GM19099 (cell line): ENCODE results near the gene CMTM5.

Experiments used
- POLR2A ChIP-seq: IDR thresholded peaks from 3 replicates; pipeline ENCODE4 v1.6.1; 2011; ENCODE audit warnings: low read depth; ENCODE audit not compliant: insufficient read length; ENCODE audit errors: extremely low read depth

Gene CMTM5

DNA sequence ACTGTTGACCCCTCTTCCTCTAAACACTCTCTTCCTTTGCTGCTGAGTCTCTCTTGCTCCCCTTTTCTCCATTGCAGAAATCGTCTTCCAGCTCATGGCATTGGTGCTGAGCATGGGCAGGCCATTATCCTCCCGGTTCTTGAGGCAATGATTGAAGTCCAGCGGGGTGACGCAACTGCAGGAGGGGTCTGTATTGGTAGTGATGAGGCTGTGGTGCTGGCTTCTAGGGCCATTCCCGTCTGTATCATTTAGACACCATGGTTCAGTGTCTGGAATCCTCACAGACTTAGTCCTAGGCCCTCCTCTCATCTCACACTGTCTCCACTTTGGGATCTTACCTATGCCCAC lies 23.4 kb upstream of the CMTM5 start:
- no peak for TF ChIP-seq POLR2A

GRCh38 chr14:23354990-23355389 lies 21.9 kb upstream of the CMTM5 start:
- no peak for TF ChIP-seq POLR2A

DNA sequence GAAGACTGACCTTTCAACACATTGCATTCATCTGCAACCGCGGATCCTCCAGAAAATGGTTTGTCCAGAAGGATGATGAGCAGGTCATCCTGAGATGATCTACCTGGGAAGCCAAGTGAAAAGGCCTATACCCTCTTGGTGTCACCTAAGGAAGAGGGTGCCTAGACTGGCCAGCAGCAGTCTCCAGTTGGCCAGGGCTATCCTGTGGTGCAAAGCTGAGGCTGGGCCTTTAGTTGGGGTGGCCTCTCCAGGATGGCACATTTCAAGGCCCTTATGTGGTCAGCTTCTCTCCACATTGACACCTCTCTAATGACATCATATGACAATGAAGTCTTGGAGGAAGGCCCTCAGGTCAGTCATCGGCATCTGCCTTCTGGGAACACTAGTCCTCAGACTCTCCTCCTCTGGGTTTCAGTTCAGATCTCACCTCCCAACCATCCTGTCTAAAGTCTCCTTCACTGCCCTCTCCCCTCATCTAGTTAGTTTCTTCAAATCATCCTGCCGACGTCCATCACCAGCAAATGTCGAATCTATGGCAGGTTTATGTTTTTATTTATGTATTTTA lies 20.9 kb upstream of the CMTM5 start:
- no peak for TF ChIP-seq POLR2A

DNA sequence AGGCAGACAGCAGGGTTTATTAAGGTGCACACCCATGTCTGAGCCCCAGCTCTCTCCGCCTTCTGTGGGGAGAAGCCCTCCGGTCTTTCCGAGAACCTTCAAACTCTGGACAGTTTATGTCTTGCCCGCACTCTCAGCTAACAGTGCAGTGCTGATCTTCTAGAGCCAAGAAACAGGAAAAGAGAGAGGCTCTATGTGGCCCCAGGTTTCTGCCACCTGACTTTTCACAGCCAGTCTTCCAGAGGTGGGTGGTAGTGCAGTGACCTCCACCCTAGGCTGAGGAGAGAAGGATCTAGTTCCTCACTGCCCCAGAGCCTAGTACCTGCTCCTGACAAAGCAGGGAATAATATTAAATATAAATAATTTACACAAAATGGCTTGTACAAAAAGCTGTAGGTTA lies 20.2 kb upstream of the CMTM5 start:
- no peak for TF ChIP-seq POLR2A

GRCh38 chr14:23357261-23357660 lies 19.6 kb upstream of the CMTM5 start:
- TF ChIP-seq POLR2A, result no peak

GRCh38 chr14:23358042-23358441 lies 18.8 kb upstream of the CMTM5 start:
- TF ChIP-seq POLR2A, result no peak

DNA sequence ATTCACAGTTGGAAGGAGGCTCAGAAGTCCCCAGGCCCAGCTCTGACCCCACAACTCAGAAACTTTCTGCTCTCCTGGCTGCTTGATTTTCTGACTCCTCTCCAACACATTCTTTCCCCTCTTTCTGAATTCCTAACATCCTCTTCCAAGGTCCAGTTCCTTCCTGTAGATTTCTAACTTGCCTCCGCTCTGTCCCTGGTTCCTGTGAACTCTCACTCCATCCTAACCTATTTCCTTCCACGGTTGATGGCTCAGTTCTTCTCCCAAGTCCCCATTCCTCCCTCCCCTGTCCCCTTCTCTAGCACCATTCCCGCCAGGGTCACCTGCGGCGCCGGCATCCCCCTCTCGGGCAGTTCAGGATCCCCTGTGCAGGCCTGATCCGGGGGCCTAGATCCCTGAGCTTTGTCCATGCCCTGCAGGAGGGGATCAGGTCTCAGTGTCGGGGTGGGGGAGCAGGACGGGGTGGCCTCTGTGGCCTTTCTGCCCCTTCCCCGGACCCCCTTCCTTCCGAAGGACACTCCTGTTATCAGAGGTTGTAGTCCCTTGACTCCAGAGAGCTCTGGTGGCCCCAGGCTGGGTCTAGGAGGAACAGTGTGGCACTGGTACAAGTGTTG lies 18.2 kb upstream of the CMTM5 start:
- TF ChIP-seq POLR2A, result no peak

- TF ChIP-seq POLR2A, result no peak
Observed at GRCh38 chr14:23359167-23359626, 17.6 kb upstream of the CMTM5 start.

- no peak for TF ChIP-seq POLR2A
Observed at GRCh38 chr14:23359722-23360447, 17.0 kb upstream of the CMTM5 start.

GRCh38 chr14:23360496-23360895 lies 16.4 kb upstream of the CMTM5 start:
- TF ChIP-seq POLR2A, result no peak

GRCh38 chr14:23361320-23361719 lies 15.5 kb upstream of the CMTM5 start:
- no peak for TF ChIP-seq POLR2A

DNA sequence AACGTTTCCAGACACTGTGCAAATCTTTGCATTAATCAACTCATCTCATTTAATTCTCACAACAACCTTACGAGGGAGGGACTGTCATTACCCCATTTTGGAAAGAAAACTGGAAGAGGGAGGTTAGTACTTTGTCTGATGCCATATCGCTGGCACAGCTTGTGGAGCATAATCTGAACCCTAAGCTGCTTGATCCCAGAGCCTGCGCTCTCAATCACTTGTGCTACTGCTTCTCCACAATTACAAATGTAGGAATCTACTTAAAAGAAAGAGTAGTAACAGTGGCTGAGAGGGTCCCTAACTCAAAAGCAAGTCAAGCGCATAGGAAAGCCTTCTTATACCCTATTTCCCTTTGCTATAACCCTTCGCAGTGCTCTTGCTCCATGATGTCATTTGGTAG lies 15.1 kb upstream of the CMTM5 start:
- no peak for TF ChIP-seq POLR2A

DNA sequence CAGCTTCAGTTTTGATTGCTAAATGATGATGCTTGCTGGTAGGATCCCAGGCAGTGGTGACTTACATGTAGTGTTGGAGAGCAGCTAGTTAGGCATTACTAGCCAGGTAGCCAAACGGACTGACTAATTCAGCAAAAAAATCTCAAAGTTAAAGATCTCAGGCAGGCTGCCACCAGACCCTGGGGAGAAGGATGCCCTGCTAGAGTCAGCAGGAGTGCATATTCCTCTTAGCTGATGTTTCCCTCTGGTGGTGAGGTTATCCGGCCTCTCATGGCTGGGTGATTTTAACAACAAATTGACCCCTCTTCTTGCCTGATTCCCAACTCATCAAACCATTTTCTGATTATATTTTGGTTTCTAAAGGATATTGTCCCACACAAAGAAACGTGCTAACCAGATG lies 14.6 kb upstream of the CMTM5 start:
- no peak for TF ChIP-seq POLR2A

GRCh38 chr14:23364164-23365035 lies 12.4 kb upstream of the CMTM5 start:
- TF ChIP-seq POLR2A, result no peak

DNA sequence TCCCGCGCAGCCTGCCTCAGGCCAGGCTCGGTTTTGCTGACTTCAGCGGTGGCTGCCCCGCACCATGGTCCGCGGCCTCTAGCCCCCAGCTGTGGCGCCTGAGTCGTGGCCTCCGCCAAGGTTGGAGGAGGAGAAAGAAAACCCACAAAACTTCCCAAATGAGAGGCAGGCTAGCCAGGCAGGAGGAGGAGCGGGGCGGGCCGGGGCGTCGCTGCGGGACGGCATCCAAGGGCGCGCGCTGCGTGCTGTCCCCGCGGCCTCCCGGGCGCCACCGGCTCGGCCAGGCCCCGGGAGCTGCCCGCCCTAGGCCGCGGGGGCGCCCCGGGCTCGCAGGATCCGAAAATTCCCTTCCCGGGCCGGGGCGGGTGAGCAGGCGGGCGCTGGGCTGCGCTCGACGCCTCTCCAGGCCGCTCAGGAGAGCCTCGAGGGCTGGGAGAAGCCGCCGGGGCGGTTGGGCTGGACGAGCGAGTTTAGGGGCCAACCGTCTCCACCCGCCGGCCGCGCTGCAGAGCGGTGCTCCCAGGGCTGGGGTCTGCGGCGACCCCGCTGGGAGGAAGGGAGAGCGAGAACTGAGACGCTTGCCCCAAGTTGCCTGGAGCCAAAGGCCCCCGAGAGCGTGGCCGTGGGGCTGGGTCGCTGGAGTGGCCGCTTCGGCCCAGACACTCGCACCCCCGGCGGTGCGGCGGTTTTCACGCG lies 11.7 kb upstream of the CMTM5 start, which contains the start of gene EFS:
Gene EFS (minus strand): TSS at position 137 of the 696 bp plus-strand sequence. CDS start 147 bp downstream, outside the sequence.
- no peak for TF ChIP-seq POLR2A
